ENCODE data around the gene CBLB. TPM values are rescaled to one million over a fixed set of nuclear protein-coding genes. Genes with fewer than 3 reads are reported as not detected.

The CBLB gene
- total RNA-seq, 1 donor from 2014 or later, result 5.9 TPM

GRCh38 chr3:105906836-105907235 lies 38.0 kb upstream of the CBLB start:
- no peak for DNase-seq (ENCODE audit: low read depth)
- no peak overlapping the region for H3K4me3 ChIP-seq (ENCODE audit: low read depth, low read length)
- TF ChIP-seq CTCF (conservative IDR thresholded peaks at IDR 0.05; ENCODE audit: low read depth, low read length), result no peak

- no peak overlapping the region for H3K4me3 ChIP-seq (ENCODE audit: low read depth, low read length)
- TF ChIP-seq CTCF (conservative IDR thresholded peaks at IDR 0.05; ENCODE audit: low read depth, low read length), result no peak
- DNase-seq (ENCODE audit: low read depth), result no peak
Observed at GRCh38 chr3:105906345-105906744, 37.5 kb upstream of the CBLB start.

GRCh38 chr3:105905328-105905727 lies 36.5 kb upstream of the CBLB start:
- no peak for DNase-seq (ENCODE audit: low read depth)
- H3K4me3 ChIP-seq (ENCODE audit: low read depth, low read length), result no peak overlapping the region
- no peak for TF ChIP-seq CTCF (conservative IDR thresholded peaks at IDR 0.05; ENCODE audit: low read depth, low read length)

GRCh38 chr3:105904678-105905284 lies 36.0 kb upstream of the CBLB start:
- no peak overlapping the region for H3K4me3 ChIP-seq (ENCODE audit: low read depth, low read length)
- TF ChIP-seq CTCF (conservative IDR thresholded peaks at IDR 0.05; ENCODE audit: low read depth, low read length), result no peak
- no peak for DNase-seq (ENCODE audit: low read depth)

- H3K4me3 ChIP-seq (ENCODE audit: low read depth, low read length), result no peak overlapping the region
- DNase-seq (ENCODE audit: low read depth), result no peak
- no peak for TF ChIP-seq CTCF (conservative IDR thresholded peaks at IDR 0.05; ENCODE audit: low read depth, low read length)
Observed at GRCh38 chr3:105904251-105904650, 35.4 kb upstream of the CBLB start.

- TF ChIP-seq CTCF (conservative IDR thresholded peaks at IDR 0.05; ENCODE audit: low read depth, low read length), result no peak
- H3K4me3 ChIP-seq (ENCODE audit: low read depth, low read length), result no peak overlapping the region
- peak; percentile 3 for DNase-seq (ENCODE audit: low read depth)
Observed at GRCh38 chr3:105899516-105899915, 30.7 kb upstream of the CBLB start.

GRCh38 chr3:105891101-105891500 lies 22.3 kb upstream of the CBLB start:
- no peak for TF ChIP-seq CTCF (conservative IDR thresholded peaks at IDR 0.05; ENCODE audit: low read depth, low read length)
- DNase-seq (ENCODE audit: low read depth), result no peak
- no peak overlapping the region for H3K4me3 ChIP-seq (ENCODE audit: low read depth, low read length)
